Measurements from ENCODE around the gene PPP1R12B.

DNA sequence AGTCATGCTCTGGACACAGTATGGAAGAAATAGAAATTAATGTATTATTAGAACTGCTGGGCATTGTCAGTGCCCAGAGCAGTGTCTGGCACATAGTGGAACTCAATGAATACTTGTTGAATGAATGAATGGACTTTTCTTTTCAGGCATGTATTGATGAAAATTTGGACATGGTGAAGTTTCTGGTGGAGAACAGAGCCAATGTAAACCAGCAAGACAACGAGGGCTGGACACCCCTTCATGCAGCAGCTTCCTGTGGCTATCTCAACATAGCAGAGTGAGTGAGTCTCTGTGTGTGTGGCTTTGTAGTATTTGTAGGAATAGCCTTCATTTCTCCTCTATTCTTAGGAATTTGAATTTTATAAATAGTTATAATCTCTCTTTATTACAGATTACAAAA lies 68.1 kb downstream of the PPP1R12B start:
- TF ChIP-seq CTCF (IDR thresholded peaks at IDR 0.05; ENCODE audit: poor library complexity) = no peak
- no peak for TF ChIP-seq EZH2phosphoT487 (IDR thresholded peaks at IDR 0.05; ENCODE audit: low read depth, severe bottlenecking, unreplicated experiment)
- no peak for TF ChIP-seq EZH2 (IDR thresholded peaks at IDR 0.05; ENCODE audit: borderline replicate concordance)
